ENCODE results near the gene NCKAP5.

NCKAP5 gene

DNA sequence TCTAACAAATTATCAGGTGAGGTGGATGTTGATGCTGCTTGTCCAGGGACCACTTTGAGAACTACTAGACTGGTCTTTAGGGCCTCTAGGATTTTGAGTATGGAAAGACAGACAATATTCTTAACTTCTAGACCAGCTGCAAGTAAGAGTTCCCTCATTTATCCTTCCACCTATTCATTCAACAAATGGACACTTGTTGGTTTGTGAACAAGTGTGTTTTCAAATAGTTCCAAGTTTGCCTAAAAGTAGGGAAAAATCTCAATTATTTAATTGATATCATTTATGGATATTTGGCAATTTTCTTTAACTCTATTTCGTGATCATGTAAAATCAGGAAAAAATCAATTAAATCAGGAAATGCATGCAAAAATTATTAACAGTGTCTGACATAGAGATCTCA, 245.4 kb downstream of the NCKAP5 start:
- no peak for DNase-seq

DNA sequence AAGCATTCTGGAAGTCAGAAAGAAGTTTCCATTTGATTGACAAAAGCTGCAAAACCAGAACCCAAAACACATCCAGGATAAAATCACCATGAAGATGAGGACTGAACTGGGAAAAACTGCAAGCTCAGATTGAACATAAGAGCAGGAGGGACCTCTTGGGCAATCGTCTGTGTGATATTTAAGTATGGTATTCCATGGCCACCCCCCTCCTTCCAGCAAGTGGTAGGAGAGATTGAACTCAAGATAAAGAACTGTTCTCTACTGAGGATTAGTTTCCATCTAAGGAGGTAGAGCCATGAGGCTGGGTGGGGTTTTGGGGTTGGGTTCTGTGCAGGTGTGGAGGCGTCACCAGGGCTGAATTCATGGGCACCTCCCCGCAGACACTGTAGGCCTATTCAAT, 251.1 kb downstream of the NCKAP5 start:
- DNase-seq, result no peak

GRCh38 chr2:133316557-133316956, 251.7 kb downstream of the NCKAP5 start:
- no peak for DNase-seq

DNA sequence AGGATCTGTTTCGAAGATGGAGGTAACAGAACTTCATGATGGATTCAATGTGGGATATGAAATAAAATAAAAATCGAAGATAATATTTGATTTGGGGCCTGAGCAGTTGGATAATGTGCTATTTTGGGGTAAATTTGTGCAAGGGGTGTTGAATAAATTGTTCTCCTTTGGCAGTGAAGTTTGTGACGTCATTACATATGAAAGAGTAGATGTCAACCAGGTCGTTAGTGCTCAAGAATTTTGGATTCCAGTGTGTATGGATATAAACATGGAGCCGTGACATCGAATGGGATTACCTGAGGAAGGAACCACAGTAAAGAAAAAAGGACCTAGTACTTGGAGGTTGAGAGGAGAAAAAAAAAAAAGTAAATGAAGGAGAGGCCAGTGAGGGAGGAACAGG, 253.0 kb downstream of the NCKAP5 start:
- no peak for DNase-seq

DNA sequence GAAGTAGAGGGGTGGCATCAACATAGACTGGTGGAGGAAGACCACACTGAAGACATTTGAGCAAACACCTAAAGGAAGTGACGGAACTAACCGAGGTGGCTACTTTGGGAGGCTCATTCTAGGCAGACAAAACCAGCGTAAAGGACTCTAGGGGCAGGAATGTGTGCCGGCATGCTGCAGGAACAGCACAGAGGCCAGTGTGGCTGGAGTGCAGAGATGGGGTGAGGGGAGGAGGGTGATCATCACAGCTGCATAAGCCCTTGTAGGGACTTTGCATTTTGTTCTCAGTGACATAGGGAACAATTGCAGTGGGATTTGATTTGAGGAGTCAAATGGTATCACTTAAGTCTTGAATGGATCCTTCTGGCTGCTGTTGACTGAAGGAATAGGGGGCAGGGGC, 253.5 kb downstream of the NCKAP5 start:
- DNase-seq, result no peak

- no peak for DNase-seq
Measured at GRCh38 chr2:133312038-133312729, 256.1 kb downstream of the NCKAP5 start.

- no peak for DNase-seq
Measured at GRCh38 chr2:133306236-133306635, 262.0 kb downstream of the NCKAP5 start.

GRCh38 chr2:133304344-133304743, 263.9 kb downstream of the NCKAP5 start:
- no peak for DNase-seq

GRCh38 chr2:133303150-133303549, 265.1 kb downstream of the NCKAP5 start:
- DNase-seq, result no peak

- DNase-seq, result no peak
Measured at GRCh38 chr2:133296401-133296800, 271.9 kb downstream of the NCKAP5 start.

DNA sequence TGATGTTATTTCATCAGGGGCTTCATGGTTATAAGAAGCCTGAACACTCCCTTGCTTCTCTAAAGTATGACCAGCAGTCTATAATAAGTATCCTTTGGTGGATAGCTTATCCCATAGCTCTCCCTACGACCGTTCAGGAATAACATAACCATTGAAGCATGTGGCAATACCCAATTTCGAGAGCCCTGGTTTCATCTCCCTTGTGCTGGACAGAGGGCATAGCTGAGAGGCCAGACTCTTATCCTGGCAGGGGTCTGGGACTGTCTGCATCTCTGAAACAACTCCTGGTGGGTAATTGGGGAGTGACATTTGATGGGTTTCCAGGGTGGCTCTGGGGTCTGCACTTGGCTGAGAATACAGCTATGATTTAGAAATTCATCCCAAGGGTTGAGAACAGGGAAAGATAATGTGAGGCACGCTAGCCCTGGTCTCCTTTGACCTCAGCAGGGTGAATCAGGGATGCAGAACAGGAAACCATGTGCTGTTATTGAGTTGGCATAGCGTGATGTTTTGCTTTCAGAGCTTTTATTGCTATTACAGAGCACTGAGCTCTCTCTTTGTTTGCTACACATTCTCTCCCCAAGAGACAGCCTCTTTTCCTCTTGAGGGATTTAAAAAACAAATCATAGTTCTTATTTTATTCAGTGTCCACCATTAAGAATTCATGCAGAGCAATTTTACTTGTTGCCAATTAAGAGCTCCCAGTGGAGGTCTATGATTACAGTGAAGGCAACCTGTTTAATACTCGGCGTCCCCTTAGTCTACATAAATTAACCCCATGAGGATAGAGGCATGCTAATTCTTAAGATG, 274.5 kb downstream of the NCKAP5 start:
- peak; percentile 11 for DNase-seq

- no peak for DNase-seq
Measured at GRCh38 chr2:133292259-133292658, 276.0 kb downstream of the NCKAP5 start.

GRCh38 chr2:133287709-133288108, 280.6 kb downstream of the NCKAP5 start:
- DNase-seq, result no peak

DNA sequence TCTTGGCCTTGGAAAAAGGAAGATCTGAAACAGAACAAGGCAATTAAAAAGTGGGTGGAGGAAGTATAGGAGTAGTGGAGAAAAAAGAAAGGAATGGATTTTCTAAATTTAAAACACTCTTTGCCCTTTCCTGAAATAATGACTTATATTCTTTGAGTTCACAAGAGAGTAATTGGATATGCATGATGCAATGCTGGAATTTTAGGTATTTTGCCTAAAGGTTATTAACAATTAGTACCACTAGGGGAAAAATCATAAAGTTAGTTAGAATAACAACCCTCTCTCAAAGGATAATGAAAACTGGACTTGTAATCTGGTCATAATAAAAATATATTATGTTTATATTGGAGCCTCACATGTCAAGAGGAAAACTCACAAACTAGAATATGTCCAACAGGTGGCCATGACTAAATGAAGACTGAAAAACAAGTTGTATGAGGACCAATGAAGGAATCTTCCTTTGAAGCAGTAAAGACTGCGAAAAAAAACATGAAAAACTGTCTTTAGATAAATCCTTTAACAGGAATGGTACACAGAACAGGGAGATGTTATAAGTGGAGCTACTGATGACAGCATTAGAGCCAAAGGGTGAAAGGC, 281.8 kb downstream of the NCKAP5 start:
- no peak for DNase-seq

DNA sequence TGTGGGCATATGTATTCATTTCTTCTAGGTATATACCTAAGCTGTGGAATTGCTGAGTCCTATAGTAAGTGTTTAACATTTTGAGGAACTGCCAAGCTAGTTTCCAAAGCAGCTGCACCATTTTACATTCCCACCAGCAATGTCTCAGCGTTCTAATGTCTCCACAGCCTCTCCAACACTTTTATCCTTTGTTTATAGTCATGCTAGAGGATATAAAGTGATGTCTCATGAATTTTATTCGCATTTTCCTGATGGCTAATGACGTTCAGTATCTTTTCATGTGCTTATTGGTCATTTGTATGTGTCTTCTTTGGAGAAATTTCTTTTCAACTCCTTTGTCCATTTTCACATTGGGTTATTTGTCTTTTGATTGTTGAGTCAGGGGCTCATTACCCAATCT, 295.2 kb downstream of the NCKAP5 start:
- DNase-seq, result no peak

DNA sequence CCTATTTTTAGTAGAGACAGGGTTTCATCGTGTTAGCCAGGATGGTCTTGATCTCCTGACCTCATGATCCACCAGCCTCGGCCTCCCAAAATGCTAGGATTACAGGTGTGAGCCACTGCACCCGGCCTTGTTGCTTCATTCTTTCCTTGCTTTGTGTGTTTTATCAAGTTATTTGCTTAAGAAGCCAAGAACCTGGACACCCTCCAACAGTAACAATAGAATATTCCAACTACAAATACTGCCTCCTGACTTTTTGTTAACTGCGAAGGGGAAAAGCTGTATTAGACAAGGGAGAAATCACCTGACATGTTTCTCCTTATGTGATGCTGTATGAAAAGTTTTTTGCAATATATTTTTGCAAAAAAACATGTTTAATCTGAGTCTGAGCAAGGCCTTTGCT, 297.2 kb downstream of the NCKAP5 start:
- no peak for DNase-seq

- no peak for DNase-seq
Measured at GRCh38 chr2:133270550-133270949, 297.7 kb downstream of the NCKAP5 start.

DNA sequence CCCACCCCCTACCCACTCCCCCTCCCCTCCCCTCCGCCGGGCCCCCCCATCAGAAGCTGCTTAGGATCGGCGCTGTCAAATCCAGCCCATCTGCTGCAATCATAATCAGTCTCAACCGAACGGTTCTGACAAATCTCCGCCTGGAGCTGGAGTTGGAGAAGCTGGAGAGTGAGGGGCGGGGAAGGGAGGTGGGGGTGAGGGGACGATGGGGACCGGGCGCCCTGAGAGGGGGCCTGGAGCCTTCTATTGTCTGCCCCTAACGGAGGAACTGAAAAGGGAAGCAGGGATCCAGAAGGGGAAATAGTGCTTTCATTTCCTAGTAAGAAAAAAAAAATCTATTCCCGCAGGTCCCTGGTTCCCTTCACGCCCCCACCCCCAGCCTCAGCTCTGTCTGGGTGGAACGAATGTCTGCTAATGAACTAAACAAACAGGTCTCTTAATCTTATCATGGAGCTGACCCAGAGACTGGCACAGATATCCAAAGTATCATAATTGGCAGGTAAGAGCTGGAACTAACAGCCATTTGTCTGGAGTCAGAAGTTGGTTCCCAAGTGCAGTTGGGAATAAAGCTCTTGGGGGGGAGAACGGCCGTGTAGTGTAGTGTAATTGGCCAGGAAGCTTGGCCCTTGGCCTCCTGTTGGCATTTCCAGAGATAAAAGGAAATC, 301.2 kb downstream of the NCKAP5 start:
- no peak for DNase-seq

- DNase-seq, result no peak
Measured at GRCh38 chr2:133266041-133266925, 302.0 kb downstream of the NCKAP5 start.

DNA sequence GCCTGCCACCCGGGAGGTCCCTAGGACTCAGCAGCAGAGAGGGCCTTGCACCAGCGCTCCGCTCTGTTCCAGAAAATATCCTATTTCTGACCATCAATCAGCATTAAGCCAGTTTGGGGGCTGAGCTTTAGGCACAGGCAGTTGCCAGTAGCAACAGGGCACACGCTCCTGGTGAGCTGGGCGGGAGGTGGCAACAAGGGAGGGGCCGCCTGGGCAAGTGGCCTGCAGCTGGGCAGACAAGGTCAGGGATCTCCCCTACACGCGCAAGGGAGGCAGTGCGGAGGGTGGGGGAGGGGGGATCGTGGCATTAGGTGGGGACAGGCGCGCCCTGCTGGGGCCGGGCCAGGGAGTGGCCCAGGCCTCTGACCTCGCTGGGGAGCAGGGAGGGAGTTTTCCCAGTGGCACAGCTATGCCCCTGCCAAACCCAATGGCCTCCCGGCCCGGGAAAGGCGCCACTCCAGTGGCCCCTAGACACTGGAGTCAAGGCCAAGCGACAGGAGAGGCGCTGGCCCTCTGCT, 302.8 kb downstream of the NCKAP5 start:
- no peak for DNase-seq

GRCh38 chr2:133264989-133265401, 303.3 kb downstream of the NCKAP5 start:
- DNase-seq, result no peak

- DNase-seq, result no peak
Measured at GRCh38 chr2:133262893-133263292, 305.4 kb downstream of the NCKAP5 start.

Measured in NCI-H187 treated with DMSO at 0.1 percent for 48 hours (cell line).